Measurements from ENCODE around the gene DNER.
"Not testable (repeated sequence)": the region's sequence is repeated elsewhere in the genome, so short reads cannot be mapped to it uniquely, and the experiment has no call there.

The DNER gene, protein sequence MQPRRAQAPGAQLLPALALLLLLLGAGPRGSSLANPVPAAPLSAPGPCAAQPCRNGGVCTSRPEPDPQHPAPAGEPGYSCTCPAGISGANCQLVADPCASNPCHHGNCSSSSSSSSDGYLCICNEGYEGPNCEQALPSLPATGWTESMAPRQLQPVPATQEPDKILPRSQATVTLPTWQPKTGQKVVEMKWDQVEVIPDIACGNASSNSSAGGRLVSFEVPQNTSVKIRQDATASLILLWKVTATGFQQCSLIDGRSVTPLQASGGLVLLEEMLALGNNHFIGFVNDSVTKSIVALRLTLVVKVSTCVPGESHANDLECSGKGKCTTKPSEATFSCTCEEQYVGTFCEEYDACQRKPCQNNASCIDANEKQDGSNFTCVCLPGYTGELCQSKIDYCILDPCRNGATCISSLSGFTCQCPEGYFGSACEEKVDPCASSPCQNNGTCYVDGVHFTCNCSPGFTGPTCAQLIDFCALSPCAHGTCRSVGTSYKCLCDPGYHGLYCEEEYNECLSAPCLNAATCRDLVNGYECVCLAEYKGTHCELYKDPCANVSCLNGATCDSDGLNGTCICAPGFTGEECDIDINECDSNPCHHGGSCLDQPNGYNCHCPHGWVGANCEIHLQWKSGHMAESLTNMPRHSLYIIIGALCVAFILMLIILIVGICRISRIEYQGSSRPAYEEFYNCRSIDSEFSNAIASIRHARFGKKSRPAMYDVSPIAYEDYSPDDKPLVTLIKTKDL

DNA sequence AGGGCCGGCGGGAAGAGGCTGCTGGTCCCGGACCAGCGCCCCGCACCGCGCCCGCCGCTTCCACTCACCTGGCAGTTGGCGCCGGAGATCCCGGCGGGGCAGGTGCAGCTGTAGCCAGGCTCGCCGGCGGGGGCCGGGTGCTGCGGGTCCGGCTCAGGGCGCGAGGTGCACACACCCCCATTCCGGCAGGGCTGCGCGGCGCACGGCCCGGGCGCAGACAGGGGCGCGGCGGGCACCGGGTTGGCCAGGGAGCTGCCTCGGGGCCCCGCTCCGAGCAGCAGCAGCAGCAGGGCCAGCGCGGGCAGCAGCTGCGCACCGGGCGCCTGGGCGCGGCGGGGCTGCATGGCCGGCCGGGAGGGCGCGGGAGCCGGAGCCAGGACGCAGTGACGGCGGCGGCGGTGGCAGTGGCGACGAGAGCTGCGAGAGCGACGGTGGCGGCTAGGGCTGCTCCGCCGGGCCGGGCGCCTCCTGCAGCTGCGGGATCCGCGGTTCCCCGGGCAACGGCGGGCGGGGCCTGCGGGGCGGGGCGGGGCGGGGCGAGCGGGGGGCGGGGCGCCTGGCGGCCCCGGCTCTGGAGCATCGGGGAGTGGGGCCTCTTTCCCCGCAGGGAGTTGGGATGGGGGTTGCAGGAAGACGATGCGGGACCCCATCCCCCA, at the start of gene DNER:
TSS of gene DNER (minus strand) at position 476 of the 656 bp plus-strand sequence. CDS start at position 344, 132 bp downstream.
- no peak for DNase-seq

DNA sequence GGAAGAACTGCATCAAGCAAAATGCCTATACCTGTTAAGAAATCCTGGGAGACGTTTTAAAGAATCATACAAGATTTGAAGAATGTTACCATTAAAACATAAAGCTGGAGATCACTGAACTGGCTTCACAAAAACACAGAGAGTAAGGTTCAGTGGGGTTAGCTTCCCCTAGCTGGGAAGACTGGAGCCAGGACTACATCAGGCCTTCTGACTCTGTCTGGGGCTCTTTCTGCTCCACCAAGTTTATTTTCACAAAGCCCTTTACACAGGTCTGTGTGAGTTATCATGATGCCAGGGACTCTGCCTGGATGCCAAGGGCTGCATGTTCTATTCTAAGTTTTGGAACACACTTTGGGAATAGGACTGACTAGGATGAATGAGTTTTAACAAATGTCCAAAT, 47.3 kb upstream of the DNER start:
- DNase-seq = no peak

DNA sequence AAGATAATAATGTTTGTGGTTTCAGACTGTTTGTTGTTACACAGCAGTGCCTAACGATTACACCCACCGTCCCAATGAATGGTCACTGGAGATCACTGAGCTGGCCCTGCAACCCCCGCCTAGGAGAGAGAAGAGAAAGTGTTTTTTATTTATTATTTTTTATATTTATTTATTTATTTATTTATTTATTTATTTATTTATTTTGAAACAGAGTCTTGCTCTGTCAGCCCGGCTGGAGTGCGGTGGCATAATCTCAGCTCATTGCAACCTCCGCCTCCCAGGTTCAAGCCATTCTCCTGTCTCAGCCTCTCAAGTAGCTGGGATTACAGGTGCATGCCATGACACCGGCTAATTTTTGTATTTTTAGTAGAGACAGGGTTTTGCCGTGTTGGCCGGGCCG, 43.1 kb upstream of the DNER start:
- DNase-seq = not testable (repeated sequence)

DNA sequence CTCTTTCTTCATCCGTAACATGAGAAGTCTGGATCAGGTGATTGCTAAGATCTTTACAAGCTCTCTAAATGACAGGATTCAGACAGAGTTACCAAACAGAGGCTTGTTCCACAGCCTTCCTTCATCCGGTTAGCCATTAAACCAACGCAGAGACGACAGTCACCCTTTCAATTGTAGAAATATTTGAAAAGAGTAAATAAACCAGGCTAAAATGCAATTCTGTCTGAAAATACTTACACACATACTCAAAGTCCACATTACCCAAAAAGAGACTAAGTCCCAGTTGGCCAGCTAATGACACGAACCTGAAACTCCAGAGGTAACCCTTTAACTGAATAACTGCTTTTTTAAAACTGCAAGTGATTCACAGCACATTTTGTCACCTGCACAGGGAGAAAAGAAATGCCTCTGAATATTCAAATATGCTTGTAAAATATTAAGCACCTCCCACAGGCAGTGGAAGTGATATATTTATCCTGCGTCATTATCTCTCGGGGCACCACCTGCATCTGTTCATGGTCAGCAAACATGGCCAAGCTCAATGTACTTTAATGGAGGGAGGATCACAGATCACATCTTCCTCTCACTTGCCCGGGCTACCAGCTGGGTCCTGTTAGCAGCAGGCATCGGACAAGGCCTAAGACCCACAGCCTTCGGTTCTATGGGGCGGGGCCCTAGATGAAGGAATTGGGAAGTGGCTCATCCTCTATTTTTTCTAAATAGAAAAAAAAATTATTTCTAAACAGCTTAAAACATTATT, 38.8 kb upstream of the DNER start:
- DNase-seq = no peak

DNA sequence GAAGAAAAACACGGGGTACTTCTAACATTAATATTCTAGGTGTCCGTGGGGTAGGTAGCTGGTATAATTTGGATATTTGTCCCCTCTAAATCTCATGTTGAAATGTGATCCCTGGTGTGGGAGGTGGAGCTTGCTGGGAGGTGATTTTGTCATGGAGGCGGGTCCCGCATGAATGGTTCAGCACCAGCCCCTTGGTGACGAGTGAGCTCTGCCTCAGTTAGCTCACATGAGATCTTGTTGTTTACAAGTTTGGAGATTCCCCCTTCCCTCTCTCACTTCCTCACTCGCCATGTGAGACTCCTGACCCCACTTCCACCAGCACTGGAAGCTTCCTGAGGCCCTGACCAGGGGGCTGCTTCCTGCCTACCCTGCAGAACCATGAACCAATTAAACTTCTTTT, 35.4 kb upstream of the DNER start:
- DNase-seq = no peak

DNA sequence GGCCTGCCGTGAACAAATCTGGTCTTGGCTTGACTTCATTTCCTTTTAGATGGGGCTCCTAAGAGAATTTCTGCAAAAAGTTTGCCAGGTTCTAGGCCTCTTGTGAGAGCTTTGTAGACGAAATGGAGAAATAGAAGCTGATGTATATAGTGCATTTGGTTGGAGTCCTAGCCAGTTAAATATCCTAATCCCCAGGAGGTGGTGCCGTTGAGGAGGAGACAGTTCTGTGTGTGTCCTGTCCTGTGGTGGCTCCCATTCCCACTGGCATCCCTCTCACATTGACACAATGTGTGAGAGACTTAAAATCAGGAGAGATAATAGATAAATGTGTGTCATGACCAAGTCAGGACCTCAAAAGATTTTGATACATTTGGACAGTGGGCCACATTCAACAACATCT, 34.6 kb upstream of the DNER start:
- DNase-seq = no peak

DNA sequence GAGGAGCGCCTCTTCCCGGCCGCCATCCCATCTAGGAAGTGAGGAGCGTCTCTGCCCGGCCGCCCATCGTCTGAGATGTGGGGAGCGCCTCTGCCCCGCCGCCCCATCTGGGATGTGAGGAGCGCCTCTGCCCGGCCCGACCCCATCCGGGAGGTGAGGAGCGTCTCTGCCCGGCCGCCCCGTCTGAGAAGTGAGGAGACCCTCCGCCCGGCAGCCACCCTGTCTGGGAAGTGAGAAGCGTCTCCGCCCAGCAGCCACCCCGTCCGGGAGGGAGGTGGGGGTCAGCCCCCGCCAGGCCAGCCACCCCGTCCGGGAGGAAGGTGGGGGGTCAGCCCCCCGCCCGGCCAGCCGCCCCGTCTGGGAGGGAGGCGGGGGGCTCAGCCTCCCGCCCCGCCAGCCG, 28.3 kb upstream of the DNER start:
- not testable (repeated sequence) for DNase-seq

DNA sequence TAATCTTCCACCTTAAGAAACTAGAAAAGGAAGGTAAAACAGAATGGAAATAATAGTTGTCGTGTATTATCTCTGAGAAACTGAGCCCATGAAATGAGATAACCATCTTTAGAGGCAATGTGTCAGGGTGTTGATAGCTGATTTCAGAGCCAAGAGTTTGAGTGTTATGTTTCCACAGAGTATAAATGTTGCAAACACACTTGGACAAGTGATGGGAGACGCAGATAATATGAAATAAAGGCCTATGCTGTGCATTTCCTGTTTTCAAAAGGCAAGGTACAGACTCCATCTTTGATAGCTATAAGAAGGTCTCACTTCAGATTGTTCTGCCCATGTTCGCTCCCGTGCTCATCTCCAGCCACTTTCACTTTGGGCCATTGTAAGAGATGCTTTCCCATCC, 25.9 kb upstream of the DNER start:
- DNase-seq = no peak

DNA sequence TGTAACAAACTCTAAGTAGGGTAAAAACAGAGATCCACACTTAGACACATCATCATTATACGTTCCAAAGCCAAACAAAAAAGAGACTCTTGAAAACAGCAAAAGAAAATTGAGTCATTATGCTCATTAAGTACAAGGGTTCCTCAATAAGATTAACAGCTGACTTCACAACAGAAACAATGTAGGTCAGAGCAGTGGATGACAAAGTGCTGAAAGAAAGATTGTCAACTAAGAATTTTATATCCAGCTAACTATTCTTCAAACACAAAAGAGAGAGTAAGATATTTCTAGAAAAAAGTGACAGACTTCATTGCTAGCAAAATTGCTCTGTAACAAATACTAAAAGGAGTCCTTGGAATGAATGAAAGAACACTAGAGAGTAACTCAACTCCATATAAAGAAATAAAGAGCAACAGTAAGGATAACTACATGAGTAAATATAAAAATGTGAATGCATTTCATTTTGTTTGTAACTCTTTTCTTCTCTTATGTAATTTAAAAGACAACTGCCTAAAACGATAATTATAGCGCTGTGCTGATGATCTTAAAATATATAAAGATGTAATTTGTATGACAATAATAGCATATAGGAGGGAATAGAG, 23.8 kb upstream of the DNER start:
- DNase-seq = no peak

DNA sequence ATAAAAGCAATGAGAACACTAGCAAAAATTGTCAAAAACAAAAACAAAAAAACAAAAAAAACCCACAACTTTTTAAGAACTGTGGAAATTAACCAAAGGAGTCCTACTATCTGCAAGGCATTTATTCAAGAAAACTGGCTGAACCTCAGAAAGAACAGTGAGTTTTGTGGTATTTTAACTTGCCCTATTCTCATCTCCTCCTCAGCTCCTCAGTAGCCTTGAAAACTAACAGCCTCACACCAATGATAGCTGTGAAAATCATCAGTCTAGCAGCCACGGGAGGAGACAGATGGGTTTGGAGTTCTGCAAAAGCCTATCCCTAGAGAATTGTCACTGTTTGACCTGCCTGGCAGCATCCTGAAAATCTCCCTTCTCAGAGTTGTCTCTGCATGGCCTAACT, 20.1 kb upstream of the DNER start:
- no peak for DNase-seq

DNA sequence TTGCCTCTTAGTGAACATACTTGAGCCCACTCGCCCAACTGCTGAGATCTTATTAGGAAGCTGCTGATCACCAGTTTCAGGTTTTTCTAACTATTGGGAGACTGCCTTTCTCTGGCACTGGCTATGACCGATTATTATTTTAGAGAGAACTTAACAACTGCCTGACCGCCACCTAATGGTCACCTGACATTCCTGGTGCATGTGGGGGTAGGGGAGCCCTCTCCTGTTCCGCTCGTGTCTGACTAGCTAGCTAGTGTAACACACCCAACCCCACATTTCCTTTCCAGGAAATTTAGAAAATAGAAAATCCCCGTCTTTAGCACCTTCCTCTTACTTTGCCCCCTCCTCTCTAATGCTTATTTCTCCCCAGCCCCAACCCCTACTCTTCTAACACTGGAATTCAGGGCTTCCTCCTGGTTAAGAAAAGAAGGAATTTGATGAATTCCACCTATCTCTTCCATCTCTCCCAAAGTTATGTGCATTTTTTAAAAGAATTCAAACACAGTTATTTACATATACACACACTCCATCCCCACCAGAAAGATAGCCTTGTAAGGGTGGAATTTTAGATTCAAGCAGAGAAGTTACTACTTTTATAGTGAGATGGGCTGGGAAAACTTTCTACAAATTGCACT, 19.4 kb upstream of the DNER start:
- DNase-seq = no peak

DNA sequence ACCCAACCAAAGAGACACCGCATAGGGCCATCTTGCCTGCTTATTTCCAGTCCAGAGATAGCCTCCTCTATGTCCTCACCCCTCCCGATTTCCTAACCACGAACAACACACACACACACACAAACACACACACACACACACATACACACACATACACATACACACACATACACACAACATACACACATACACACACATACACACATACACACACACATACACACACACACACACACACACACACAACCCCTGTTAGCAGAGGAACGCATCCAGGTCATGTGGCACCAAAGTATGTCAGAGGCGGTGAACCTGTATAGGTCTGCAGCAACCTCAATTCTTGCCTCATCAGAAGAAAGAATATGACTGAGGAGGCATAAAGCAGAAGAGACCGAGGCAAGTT, 18.5 kb upstream of the DNER start:
- DNase-seq = no peak

DNA sequence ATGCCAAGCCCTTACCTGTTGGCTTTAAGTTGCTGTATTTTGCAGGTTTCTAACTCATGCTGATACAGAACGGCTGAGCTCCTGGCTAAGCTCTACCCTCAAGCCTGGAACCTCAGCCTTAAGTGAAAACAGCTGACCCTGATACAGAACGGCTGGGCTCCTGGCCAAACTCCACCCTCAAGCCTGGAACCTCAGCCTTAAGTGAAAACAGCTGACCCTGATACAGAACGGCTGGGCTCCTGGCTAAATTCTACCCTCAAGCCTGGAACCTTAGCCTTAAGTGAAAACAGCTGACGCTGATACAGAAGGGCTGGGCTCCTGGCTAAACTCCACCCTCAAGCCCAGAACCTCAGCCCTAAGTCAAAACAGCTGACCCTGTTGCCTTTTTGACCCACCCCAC, 17.6 kb upstream of the DNER start:
- no peak for DNase-seq

DNA sequence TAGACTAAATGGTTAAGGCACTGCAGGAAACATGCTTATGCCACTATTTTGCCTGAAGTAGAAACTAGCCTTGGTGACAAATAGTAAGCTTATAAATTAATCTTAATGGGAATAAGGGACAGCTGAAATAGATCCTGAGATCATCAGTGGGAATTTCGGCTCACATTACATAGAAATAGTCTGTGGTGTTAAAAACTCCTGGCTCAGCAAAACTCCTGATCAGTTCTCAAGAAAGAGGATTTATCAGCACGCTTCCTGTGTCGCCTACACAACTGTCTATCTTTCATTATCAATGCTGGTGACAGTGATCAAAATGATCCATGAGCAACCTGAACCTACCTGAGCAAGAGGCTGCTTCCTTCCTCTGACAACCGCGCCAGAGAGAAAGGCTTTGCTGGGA, 17.0 kb upstream of the DNER start:
- DNase-seq = no peak

DNA sequence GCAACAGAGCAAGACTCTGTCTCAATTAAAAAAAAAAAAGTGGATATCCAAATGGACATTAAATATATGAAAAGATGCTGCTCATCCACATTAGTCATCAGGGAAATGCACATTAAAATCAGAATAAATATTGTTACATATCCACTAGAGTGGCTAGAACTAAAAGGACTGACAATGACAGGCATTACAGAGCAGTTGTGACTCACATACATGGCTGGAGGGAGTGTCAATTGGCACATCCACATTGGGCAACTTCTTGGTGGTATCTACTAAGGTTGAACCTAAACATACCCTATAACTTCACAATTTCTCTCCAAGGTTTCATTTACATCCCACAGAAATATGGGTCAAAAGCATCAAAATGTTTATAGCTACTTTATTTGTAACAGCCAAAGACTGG, 14.0 kb upstream of the DNER start:
- no peak for DNase-seq

DNA sequence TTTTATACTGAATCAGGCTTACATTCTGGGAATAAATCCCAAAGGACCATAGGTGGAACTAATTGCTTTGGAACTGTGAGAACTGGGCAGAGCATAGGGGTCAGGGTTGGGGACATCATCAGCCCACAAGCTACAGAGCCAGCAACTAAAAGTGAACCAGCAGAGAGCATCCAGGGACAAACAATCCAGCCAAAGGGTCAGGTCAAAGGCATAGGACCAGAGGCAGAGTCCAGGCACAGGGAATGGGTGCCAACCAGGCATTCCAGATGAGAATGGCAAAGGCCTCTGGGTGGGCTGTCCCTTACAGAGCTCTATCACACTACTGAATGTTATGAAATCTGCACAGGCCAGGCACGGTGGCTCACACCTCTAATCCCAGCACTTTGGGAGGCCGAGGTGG, 12.3 kb upstream of the DNER start:
- no peak for DNase-seq

DNA sequence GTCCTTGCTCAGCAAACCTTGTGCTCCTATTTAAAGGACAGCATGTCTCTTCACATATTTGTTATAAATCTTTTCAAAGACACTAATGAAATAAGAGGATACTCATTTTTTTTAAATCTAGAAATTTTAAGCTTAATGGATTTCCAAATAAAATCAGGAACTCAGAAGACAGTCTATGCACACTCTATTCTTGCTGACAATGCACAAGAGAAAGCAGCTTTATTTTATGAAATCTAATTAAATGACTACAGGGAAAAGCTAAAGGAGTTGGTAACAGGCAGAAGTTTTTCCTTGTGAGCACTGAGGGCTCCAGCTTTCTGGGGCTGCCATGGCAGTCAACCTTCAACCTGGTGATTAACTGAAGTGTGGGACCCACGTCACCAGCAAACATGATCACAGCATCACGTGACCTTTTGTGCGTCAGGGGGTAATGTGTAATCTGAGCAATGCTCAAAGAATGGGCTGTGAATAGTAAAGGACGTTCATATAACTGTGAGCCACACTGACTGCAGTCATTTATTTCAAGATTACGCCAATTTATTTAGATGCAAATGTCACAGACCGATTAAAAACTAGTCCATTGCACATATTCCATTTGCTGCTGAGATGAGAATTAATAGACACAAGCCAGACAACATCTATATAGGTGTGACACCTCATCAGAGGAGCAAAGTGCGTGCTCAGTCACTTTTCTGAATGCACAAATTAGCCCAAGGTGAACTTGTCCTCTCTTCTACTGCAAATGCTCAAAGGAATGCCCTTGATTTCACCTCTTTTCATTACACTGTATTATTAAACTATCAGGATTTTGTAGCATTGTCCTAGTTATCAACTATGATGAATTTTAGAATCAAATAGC, 11.6 kb upstream of the DNER start:
- DNase-seq = no peak

DNA sequence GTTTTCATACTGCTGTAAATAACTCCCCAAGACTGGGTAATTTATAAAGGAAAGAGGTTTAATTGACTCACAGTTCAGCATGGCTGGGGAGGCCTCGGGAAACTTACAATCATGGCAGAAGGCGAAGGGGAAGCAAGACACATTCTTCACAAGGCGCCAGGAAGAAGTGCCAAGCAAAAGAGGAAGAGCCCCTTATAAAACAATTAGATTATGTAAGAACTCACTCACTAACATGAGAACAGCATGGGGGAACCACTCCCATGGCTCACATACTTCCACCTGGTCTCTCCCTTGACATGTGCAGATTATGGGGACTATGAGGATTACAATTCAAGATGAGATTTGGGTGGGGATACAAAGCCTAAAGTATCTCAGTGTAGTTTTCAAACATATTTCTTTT, 8.8 kb upstream of the DNER start:
- DNase-seq = not testable (repeated sequence)

DNA sequence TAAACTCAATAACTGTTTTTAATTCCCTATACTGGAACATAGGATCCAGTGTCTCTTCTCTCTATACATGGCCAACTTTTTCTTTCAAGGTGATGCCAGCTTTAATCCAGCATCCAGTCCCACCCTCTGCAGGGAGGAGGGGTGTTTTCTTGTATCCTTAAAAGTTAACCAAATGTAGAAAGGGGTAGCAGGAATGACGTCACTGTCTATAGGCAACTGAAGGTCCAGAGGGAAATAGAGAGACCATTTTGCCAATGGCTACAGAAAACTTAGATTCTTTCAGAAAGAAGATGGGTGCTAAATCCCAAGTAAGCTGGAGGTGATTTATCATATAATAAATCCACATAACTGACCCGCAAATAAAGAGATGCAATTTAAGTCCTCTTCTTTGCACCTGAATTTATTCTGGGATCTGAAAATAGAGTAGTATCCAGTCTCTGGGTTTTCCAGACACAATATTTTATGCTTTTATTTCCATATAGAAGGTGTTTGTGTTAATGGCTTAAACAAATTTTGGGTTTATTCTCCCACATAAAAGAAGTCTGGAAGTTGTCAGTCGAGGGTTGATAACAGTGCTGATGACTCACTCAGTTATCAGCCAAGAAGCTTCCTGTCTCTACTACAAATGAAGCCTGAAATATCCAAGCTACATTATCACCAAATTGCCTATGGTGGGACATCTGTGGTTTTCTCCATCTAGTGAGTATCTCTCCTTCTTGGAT, 5.7 kb upstream of the DNER start:
- DNase-seq = no peak

DNA sequence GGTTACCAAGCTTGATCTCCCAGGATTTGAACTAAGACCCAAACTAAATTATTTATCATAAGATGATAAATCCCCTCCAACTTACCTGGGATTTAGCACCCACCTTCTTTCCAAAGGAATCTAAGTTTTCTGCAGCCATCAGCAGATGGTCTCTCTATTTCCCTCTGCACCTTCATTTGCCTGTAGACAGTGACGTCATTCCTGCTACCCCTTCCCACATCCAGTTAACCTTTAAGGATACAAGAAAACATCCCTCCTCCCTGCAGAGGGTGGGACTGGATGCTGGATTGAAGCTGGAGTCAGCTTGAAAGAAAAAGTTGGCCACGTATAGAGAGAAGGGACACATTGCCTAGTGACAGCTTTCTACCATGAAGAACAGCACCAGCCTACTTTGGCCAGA, 3.7 kb upstream of the DNER start:
- DNase-seq = no peak
